ENCODE results near the gene MAK. TPM values are rescaled to one million over a fixed set of nuclear protein-coding genes. Genes with fewer than 3 reads are reported as not detected.

The MAK gene
- total and polyA plus RNA-seq, 2 experiments from 2014 or later, result 0.35 to 1.6 TPM

GRCh38 chr6:10793035-10793434 lies 45.3 kb downstream of the MAK start:
- H3K4me1 ChIP-seq (ENCODE audit: insufficient read depth), result no peaks in the 10 kb centered on the region
- H3K4me2 ChIP-seq, result no peak overlapping the region
- no peak overlapping the region for H3K4me3 ChIP-seq
- H2AFZ ChIP-seq, result no peak overlapping the region
- H3K9me3 Mint-ChIP-seq, result no peaks in the 10 kb centered on the region
- no peak for ATAC-seq
- H3K4me3 Mint-ChIP-seq, result no peak overlapping the region
- no peaks in the 10 kb centered on the region for H3K4me1 Mint-ChIP-seq
- H3K36me3 Mint-ChIP-seq (ENCODE audit: low read depth), result no peaks in the 10 kb centered on the region
- DNase-seq (ENCODE audit: low spot score), result no peak
- no peak overlapping the region for H3K27ac ChIP-seq (ENCODE audit: low read depth)
- no peaks in the 10 kb centered on the region for H3K27me3 ChIP-seq (ENCODE audit: insufficient read depth)
- H3K27me3 Mint-ChIP-seq (ENCODE audit: insufficient read depth, low read depth, poor library complexity), result no peaks in the 10 kb centered on the region
- H3K9me2 ChIP-seq (ENCODE audit: insufficient read depth), result no peaks in the 10 kb centered on the region
- H4K20me1 ChIP-seq (replicated peaks; ENCODE audit: insufficient read depth), result peaks cover 3% of the 10 kb centered on the region
- no peaks in the 10 kb centered on the region for H3K36me3 ChIP-seq (ENCODE audit: insufficient read depth)
- H3K79me2 ChIP-seq (replicated peaks; ENCODE audit: insufficient read depth), result no peaks in the 10 kb centered on the region
- no peak for TF ChIP-seq NANOG (IDR thresholded peaks at IDR 0.05; ENCODE audit: borderline replicate concordance)
- no peak for TF ChIP-seq CREB1 (CRISPR knock-in tag; IDR thresholded peaks at IDR 0.05; ENCODE audit: low read depth)
- TF ChIP-seq CTCF (conservative IDR thresholded peaks at IDR 0.05; ENCODE audit: low read depth in 2 of 2), result no peak
- no peak for TF ChIP-seq ZNF462 (CRISPR knock-in tag; IDR thresholded peaks at IDR 0.05)
- TF ChIP-seq EZH2phosphoT487 (IDR thresholded peaks at IDR 0.05; ENCODE audit: unreplicated experiment), result no peak
- no peak for TF ChIP-seq REST (IDR thresholded peaks at IDR 0.05; ENCODE audit: unreplicated experiment)
- no peak for TF ChIP-seq ZNF114 (CRISPR knock-in tag; IDR thresholded peaks at IDR 0.05)
- TF ChIP-seq EZH2 (IDR thresholded peaks at IDR 0.05; ENCODE audit: low read depth, unreplicated experiment), result no peak
- no peak for TF ChIP-seq ETS1 (IDR thresholded peaks at IDR 0.05)
- TF ChIP-seq JUNB (IDR thresholded peaks at IDR 0.05; ENCODE audit: unreplicated experiment), result no peak
- no peak for TF ChIP-seq POLR2AphosphoS5 (IDR thresholded peaks at IDR 0.05; ENCODE audit: low read depth)
- no peak for TF ChIP-seq STAT1 (IDR thresholded peaks at IDR 0.05; ENCODE audit: unreplicated experiment)
- no peak for TF ChIP-seq ZNF331 (CRISPR knock-in tag; IDR thresholded peaks at IDR 0.05; ENCODE audit: low read depth)
- no peaks in the 10 kb centered on the region; the same call in 1 of the 2 replicates for H3F3A ChIP-seq (replicated peaks; ENCODE audit: low read depth)
- H3K27ac Mint-ChIP-seq, result no peak overlapping the region
